T-helper 9 cell (primary cell): Measurements from ENCODE around the gene OSM.

Source experiments
- DNase-seq: peaks from one replicate; pipeline ENCODE4 v3.0.0-alpha.2; 2020

The OSM gene

GRCh38 chr22:30284172-30284571, 17.5 kb upstream of the OSM start:
- no peak for DNase-seq

DNA sequence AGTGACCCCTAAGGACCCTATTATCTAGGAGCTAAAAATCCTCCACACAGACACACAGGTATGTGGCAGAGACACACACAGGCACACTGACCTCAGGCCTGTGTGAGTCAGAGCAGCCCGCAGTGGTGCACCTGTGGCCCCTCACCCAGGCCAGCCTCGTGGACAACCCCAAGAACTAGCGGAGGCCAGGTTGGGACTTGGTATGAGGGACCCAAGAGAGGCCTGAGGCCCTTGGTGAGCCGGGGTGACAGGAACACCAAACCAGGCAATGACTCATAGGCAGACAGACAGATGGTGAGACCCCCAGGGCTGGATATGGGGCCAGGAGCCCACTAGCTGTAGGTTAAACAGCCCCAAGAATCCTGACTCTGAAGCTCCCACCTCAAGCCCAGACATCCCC, 16.7 kb upstream of the OSM start:
- no peak for DNase-seq

DNA sequence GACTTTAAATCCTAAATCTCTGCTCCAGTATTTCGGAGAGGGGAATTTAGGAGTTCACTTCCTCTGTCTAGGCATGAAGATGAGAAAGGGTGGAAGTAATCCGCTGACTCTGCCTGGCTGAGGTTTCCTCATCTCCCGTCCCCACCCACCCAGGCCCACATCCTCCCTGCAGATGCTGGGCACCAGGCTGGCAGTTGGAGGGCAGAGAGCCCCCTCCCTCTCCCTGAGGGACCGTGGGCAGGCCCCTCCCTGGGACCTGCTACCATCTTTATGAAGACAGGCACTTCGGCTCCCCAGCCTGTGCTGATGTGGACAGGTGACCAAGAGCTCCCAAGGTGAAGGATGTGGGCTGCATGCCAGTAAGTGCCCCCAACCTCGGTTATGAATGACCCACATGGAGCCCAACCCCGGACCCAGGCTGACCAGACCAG, 16.0 kb upstream of the OSM start:
- no peak for DNase-seq

DNA sequence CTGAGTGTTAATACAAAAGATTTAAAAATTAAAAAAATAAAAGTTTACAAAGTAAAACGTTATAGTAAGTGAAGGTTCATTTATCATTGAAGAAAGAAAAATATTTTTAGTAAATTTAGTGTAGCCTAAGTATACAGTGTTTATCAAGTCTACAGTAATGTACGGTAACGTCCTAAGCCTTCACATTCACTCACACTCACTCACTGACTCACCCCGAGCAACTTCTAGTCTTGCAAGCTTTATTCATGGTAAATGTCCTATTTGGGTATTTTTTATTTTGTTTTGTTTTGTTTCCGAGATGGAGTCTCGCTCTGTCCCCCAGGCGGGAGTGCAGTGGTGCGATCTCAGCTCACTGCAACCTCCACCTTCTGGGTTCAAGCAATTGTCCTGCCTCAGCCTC, 13.9 kb upstream of the OSM start:
- no peak for DNase-seq

- DNase-seq = no peak
Measured at GRCh38 chr22:30279932-30280331, 13.3 kb upstream of the OSM start.

- DNase-seq = no peak
Measured at GRCh38 chr22:30279046-30279788, 12.6 kb upstream of the OSM start.

GRCh38 chr22:30277547-30278344, 11.1 kb upstream of the OSM start:
- no peak for DNase-seq

GRCh38 chr22:30276039-30276438, 9.4 kb upstream of the OSM start:
- DNase-seq = no peak

DNA sequence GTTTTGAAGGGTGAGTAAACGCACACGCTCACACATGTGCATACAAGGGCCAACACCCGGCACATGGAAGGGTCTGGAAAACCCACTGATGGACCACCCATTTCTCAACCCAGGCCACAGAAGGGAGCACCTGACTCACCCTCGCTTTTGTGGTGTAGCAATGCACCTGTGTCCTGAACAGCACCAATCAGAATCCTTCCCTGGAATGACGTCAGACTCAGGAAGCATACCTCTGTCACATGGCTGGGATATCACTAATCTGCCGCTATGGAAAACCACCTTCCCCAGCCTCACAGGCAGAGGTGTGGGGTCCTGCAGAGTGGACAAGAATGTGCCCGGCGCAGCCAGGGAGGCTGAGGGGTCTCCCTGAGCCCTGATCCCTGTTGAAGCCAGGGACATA, 9.0 kb upstream of the OSM start:
- no peak for DNase-seq

DNA sequence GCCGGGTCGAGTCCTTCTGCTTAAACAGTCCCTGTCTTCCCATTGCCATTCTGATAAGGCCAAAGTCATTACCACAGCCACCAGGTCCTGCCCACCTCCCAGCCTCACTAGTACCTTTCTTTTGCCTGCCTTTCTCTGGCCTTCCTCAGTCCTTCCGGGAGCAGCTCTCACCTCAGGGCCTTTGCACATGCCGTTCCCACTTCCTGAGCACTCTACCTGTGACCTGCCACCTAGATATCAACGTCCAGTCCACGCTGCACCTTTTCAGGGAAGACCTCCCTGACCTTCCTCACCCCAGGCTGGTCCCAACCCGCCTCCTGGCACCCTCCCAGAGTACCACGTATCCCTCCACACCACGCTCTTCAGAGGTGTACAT, 7.8 kb upstream of the OSM start:
- no peak for DNase-seq

GRCh38 chr22:30273711-30274436, 7.2 kb upstream of the OSM start:
- DNase-seq = no peak

GRCh38 chr22:30272781-30273601, 6.3 kb upstream of the OSM start:
- DNase-seq = no peak

- DNase-seq = no peak
Measured at GRCh38 chr22:30270832-30271231, 4.2 kb upstream of the OSM start.

GRCh38 chr22:30268331-30268730, 1.7 kb upstream of the OSM start:
- DNase-seq = no peak

- peak; percentile 49 for DNase-seq
Measured at GRCh38 chr22:30267382-30268302, 991 bp upstream of the OSM start.

GRCh38 chr22:30265823-30266444, 717 bp downstream of the OSM start:
- peak; percentile 71 for DNase-seq

GRCh38 chr22:30265131-30265720, 1.4 kb downstream of the OSM start:
- no peak for DNase-seq

- no peak for DNase-seq
Measured at GRCh38 chr22:30263883-30264282, 2.8 kb downstream of the OSM start.

DNA sequence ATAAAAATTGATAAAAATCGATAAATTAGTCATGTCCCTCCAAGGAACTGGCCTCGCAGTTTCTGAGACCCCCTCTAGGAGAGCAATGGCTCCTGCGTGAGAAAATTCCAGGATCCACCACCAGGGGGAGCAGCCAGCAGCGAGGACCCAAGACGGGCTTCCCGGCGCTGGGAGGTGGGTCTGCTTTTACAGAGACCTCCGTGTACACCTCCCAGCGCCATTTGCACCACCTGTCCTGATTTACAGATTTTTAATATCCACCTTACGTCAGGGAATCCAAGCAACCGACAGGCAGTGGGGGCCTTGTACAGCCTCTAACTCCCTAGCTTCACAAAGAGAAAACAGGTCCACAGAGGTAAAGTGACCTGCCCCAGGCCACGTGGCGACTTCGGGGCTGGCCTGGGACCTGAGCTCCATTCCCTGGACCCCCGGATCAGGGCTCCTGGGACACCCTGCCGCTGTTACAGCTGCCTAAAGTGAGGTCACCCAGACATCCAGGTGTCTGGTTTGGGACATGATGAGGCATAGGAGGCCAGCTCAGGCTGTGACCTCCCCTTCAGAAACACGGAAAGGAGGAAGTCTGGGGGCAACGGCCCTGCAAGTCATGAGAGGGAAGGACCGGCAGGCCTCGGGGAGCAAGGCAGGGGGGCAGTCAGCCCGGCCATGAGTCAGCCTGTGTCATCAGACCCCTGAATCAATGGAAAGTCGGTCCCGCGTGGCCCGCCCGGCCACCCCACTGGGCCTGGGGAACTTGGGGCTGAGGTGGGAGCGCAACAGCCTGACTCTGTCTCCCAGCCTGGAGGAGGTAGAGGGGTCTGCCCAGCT, 3.5 kb downstream of the OSM start:
- DNase-seq = peak; percentile 84

GRCh38 chr22:30262112-30262511, 4.5 kb downstream of the OSM start:
- no peak for DNase-seq
